Pulmonary artery endothelial cell (primary cell): Measurements from ENCODE around the gene PANX2. TPM values are rescaled to one million over a fixed set of nuclear protein-coding genes. Genes with fewer than 3 reads are reported as not detected.

Source experiments
- DNase-seq: peaks from one replicate; pipeline ENCODE4 v3.0.0-alpha.2; 2011; ENCODE audit warnings: low read depth, low spot score
- total RNA-seq: library from RNA; depleted of rRNA; stranded (reverse); fragments of >200 nt; gene quantifications from 2 replicates; pipeline ENCODE4 v1.2.3, GENCODE V29; 2014

The PANX2 gene
- total RNA-seq, 1 donor from 2014 or later, result 0.99 TPM

- no peak for DNase-seq
Observed at GRCh38 chr22:50211147-50211546, 40.6 kb downstream of the PANX2 start.

- no peak for DNase-seq
Observed at GRCh38 chr22:50213263-50213662, 42.7 kb downstream of the PANX2 start.

DNA sequence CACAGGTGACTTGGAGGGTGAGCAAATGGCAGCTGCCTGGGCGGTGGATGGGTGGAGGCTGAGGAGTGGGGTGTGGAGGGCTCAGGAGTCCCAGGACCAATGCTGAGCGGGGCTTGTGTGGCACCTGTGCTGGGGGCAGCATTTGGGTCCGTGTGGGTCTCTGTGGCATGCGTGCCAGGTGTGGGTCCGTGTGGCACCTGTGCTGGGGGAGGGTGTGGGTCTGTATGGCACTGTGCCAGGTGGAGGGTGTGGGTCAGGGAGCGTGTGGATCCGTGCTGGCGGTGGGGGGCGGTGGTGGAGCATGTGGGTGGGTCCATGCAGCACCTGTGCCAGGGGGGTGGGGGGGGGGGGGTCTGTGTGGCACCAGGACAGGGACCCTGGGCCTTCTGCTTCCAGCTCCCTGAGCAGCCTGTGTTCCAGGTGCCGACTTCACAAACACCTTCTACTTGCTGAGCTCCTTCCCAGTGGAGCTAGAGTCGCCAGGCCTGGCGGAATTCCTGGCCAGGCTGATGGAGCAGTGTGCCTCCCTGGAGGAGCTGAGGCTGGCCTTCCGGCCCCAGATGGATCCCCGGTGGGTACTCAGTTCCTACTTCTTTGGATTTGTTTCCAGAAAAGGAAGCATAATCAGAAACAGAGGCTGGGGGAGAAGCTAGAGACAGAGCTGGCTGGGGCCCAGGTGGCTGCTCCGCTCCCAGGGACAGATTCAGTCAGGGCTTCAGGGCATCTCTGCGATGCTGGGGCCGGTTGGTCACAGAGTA is 44.9 kb downstream of the PANX2 start:
- no peak for DNase-seq

DNA sequence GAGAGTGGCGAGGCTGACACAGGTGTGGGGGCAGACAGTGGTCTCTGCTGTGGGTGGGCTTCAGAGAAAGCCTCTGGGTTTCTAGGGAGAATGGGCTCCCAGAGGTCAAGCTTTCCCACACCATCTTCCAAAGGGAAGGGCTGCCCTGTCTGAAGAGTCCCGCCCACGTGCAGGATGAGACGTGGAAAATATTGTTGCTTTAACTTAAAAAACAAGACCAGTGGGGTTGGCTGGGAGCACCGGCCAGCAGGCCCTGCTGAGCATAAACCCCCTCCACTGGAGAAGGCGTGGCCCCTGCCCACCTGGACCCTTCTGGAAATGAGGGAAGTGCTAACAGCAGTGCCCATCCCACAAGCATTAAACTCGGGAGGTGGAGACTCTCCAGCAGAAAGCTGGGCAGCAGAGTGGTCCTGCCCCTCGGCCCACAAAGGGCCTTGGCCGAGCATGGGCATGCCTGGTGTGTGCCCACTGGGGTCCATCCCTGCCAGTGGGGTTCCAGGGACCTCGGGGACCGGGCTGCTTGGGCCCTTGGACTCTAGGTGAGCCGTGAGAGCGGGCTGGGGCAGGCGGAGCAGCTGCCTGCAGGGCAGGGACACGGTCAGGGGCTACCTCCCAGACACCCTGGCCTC is 45.6 kb downstream of the PANX2 start:
- no peak for DNase-seq

- no peak for DNase-seq
Observed at GRCh38 chr22:50216684-50217520, 46.4 kb downstream of the PANX2 start.

- no peak for DNase-seq
Observed at GRCh38 chr22:50217543-50218152, 47.1 kb downstream of the PANX2 start.

DNA sequence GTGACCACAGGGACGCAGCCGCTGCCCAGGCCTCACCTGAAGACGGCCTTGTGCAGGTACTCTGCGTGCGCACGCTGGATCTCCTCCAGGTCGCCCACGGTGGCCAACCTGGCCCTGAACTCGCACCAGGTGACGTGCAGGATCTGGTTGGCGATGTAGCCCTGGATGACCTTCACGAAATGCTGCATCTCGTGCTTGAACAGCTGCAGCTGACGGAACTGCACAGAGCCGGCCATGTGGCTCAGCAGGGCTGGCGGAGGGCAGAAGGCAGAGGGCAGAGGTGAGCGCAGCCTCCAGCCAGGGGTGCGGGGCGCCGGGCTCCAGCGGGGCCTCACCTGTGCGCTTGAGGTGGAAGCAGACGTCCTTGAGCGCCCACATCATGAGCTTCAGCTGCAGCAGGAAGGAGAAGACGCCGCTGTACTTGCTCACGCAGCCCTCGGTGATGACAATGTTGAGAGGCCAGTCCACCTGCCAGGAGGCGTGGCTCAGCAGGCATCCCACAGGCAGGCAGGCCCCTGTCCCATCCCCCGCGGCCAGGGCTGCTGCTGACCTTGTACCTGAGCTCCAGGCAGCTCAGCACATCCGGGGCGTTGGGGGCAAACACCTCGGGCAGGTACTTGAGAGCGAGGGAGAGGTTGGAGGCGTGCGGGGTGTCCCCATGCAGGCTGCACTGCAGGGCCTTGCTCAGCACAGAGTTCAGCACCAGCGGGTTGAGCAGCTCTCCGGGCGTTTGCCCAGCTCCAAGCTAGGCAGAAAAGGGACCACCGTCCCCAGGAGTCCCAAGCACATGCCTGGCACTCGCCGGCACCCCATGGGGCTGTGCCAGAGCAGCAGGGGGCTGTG is 47.8 kb downstream of the PANX2 start:
- DNase-seq, result no peak

DNA sequence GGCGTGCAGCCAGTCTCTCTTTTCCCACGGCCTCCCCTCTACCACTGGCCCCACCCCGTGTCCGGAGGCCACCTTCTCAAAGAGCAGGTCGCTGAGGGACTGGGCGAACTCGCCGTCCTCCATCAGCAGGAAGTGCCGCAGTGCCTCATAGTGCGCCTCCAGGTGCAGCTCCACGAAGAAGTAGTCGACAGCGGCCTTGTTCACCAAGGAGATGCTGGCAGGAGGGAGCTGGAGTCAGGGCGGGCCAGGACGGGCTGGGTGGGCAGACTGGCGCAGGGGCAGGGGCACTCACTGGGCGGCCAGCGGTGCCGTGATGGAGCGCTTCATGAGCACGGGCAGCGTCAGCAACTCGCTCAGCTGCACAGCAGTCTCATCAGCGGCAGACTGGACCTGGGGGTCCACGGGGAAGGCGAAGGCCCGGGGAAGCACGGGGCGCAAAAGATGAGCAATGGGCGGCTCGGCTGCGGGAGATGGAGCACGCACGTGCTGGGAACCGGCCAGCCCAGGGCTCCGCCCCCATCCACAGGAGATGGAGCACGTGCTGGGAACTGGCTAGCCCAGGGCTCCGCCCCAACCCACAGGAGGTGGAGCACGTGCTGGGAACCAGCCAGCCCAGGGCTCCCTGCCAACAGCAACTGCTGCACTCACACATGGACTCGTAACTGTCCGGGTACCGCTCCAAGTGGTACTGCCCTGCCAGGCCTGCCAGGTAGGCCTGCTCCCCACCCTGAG is 48.6 kb downstream of the PANX2 start:
- no peak for DNase-seq

DNA sequence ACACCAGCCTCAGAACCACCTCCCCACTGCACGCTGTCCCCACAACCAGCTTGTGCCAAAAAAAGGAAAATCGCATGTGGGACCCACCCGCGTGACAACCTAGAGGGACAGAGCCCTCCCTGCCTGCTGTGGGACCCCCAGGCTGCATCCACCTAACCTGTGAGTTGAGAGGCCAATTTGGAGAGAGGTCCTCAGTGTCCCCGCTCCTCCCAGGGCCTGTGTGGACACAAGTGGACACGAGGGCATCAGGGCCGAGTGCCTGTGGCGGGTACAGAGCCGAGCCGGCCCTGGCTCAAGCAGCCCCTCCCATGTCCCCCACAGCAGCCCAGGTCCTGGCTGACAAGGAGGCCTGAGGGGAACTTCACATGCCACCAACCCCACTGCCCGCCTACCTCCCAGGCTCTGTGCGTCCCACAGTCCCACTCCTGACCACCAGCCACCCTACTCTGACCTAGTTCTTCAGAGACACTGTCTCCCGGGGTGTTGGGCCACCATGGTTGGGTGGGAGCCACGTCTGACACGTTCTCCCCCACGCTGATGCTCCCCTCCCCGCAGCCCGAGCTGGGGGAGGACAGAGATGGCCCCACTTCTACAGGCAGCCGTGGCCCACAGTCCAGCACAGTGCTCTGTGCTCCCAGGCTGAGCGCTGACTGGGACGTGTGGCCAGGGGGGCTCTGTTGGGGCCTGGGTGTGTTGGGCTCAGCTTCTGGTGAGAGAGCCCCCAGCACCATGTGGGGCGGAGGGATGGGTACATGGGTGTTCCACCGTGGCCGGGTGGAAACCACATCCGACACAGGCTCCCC is 49.5 kb downstream of the PANX2 start:
- no peak for DNase-seq

DNA sequence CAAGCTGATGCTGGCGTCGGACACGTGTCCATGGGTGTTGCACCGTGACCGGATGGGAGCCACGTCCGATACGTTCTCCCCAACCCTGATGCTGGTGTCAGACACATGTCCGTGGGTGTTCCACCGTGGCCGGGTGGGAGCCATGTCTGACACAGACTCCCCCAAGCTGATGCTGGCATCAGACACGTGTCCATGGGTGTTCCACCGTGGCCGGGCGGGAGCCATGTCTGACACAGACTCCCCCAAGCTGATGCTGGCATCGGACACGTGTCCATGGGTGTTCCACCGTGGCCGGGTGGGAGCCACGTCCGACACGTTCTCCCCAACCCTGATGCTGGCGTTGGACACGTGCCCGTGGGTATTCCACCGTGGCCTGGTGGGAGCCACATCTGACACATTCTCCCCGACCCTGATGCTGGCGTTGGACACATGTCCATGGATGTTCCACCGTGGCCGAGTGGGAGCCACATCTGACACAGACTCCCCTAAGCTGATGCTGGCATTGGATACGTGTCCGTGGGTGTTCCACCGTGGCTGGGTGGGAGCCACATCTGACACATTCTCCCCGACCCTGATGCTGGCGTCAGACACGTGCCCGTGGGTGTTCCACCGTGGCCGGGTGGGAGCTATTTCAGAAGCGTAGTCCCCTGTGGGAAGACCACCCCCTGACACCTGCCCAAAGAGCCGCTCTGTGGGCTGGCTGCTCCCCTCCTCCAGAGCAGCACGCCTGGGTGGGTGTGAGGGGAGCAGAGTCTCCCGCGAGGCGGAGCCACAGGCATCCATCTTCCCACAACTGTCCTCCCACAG is 50.3 kb downstream of the PANX2 start:
- DNase-seq, result no peak

- no peak for DNase-seq
Observed at GRCh38 chr22:50221410-50222300, 51.1 kb downstream of the PANX2 start.

GRCh38 chr22:50222508-50222907 is 52.0 kb downstream of the PANX2 start:
- DNase-seq, result no peak

DNA sequence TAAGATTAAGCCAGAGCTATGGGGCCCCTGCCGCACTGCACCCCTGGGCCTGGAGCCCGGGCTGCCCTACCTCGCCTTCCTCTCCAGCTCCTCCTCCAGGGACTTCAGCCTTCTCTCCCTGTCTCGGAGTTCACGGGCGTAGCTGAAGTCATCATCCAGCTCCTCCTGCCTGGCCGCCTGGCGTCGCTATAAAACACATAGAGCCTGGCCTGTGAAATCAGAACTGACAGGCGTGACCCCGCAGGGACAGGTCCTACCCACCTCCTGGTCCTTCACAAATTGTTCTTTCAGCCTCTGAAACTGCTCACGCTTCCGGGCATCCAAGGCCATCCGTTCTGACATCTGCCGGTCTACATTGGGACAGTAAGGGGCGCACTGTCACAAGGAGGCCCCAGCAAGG is 53.5 kb downstream of the PANX2 start:
- DNase-seq, result no peak

- DNase-seq, result no peak
Observed at GRCh38 chr22:50225200-50225969, 54.9 kb downstream of the PANX2 start.

- DNase-seq, result no peak
Observed at GRCh38 chr22:50226063-50226874, 55.7 kb downstream of the PANX2 start.

GRCh38 chr22:50226875-50227165 is 56.3 kb downstream of the PANX2 start:
- DNase-seq, result no peak
